ENCODE measurements around the gene LHX3. TPM values are rescaled to one million over a fixed set of nuclear protein-coding genes. Genes with fewer than 3 reads are reported as not detected.

The LHX3 gene
- total RNA-seq, 6 experiments from 2014 or later, result not detected

DNA sequence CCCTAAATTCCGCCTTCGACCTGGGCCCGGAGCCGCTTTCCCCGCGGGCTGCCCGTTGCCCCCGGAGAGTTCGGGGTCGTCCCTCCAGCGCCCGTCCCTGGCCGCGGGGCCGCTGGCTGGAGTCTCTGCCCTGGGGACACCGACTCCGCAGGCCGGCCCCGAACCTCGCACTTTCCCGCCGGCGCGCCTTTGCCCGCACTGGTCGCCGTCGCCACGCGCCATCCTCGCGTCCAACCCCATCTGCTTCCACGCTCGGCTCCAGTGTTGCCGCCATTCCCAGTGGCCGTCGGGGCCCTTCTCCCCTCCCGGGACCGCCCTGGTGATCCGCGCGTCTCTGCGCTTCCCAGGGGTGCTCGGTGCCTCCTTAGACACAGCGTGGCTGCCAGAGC is 11.0 kb downstream of the LHX3 start:
- no peaks in the 10 kb centered on the region for H3K9me3 ChIP-seq
- no peak for ATAC-seq
- H3K27ac ChIP-seq, result no peak overlapping the region
- no peak for DNase-seq
- no peak overlapping the region for H3K4me3 ChIP-seq
- no CpG with 5 or more reads among the region's 45 CpGs for WGBS (ENCODE audit: insufficient coverage, low coverage, low lambda C conversion rate, missing lambda C conversion rate)
- peaks cover 10 to 32% of the 10 kb centered on the region in 2 donors for H3K27me3 ChIP-seq
- H3K4me1 ChIP-seq, result no peaks in the 10 kb centered on the region
- no peak for TF ChIP-seq POLR2A (IDR thresholded peaks at IDR 0.05)
- TF ChIP-seq, protein P1, sequence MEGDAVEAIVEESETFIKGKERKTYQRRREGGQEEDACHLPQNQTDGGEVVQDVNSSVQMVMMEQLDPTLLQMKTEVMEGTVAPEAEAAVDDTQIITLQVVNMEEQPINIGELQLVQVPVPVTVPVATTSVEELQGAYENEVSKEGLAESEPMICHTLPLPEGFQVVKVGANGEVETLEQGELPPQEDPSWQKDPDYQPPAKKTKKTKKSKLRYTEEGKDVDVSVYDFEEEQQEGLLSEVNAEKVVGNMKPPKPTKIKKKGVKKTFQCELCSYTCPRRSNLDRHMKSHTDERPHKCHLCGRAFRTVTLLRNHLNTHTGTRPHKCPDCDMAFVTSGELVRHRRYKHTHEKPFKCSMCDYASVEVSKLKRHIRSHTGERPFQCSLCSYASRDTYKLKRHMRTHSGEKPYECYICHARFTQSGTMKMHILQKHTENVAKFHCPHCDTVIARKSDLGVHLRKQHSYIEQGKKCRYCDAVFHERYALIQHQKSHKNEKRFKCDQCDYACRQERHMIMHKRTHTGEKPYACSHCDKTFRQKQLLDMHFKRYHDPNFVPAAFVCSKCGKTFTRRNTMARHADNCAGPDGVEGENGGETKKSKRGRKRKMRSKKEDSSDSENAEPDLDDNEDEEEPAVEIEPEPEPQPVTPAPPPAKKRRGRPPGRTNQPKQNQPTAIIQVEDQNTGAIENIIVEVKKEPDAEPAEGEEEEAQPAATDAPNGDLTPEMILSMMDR (IDR thresholded peaks at IDR 0.05), result no peak
- no peaks in the 10 kb centered on the region for H3K36me3 ChIP-seq
- intact Hi-C loops (cut with DNase I), result no loop called here

DNA sequence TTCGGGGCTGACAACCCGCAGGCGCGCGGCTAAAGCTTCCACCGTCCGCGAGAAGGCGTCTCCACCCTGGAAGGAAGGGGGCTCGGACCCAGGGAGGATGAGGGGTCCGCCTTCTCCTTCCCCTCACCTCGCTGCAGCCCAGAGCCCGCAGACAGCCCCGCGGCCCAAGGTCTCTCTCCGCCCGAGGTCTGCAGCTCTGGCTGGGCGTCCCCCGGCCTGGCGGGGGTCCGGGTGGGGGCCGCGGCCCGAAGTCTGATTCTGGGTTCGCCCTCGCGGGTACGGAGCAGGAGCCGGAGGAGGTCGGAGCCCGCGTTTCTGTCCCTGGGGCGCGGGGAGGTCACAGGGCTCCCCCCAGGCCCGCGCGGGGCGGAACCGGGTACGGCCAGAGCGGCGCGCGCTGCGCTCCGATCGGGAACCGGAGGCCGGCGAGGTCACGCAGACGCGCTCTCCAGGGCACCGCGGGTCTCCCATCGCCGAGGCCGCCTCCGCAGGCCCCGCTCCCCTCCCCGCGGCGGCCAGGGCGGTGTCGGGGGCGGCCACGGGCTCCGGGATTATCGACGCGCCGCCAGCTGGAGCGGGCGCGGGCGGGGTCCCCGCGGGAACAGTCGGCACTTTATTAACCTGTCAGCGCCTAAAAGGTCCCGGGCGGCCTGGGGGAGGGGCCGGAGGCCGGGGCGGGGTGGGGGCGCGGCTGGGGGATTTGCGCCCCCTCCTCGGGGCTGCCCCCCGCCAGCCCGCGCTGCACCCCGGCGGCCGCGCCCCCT is 11.6 kb downstream of the LHX3 start:
- 27% methylated on average over 3 of the region's 96 CpGs for WGBS (ENCODE audit: insufficient coverage, low coverage, low lambda C conversion rate, missing lambda C conversion rate)
- Histone ChIP-seq H3K9me3 (no peaks in the 10 kb centered on the region), H3K27ac (no peak overlapping the region), H3K36me3 (no peaks in the 10 kb centered on the region), H3K27me3 (peaks cover 10 to 32% of the 10 kb centered on the region in 2 donors), H3K4me1 (no peaks in the 10 kb centered on the region), H3K4me3 (no peak overlapping the region)
- intact Hi-C loops (cut with DNase I), result no loop called here
- DNase-seq (no peak), ATAC-seq (no peak)
- TF ChIP-seq, protein P1 (IDR thresholded peaks at IDR 0.05), result no peak
- no peak for TF ChIP-seq POLR2A (IDR thresholded peaks at IDR 0.05)

DNA sequence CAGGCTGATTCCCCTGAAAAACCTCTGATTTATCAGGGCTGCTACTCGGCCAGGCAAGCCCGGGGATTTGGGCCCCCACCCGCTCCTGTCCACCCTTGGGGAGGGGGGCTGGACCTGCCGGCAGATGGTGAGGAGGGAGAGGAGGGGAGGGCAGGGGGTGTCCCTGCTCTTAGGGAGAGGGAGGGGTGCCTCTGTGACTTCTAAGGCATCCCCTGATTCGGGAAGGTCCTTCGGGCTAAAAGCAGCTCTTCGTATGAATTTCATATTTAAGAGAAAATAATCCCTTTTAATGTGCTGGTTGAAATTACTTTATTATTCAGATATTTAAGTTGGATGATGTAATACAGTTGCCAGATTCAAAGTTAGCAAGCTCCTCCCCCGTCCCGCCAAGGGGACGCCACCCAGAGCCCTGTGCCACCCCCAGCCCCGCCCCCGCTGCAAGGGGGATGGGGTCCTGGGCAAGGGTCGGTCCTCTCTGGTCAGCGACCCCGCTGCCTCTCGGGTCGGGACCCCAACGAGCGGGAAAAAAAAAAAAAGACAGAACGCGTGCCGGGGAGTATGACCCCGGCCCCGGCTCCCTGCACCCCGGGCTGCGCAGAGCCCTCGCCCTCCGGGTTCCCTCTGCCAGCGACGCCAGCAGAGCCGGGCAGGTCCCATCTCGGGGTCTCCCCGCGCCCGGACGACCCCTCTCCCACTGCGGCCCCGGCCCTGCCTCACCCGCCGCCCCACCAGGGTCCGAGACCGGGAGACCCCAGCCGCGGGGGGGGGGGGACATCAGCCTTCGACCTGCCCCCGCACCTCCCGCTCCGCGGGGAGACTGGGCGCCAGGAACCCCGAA is 12.4 kb downstream of the LHX3 start:
- Histone ChIP-seq H3K27me3 (peaks cover 10 to 32% of the 10 kb centered on the region in 2 donors), H3K9me3 (no peaks in the 10 kb centered on the region), H3K4me1 (no peaks in the 10 kb centered on the region), H3K27ac (no peak overlapping the region), H3K4me3 (no peak overlapping the region), H3K36me3 (no peaks in the 10 kb centered on the region)
- TF ChIP-seq, protein P1 (IDR thresholded peaks at IDR 0.05), result no peak
- no peak for TF ChIP-seq POLR2A (IDR thresholded peaks at IDR 0.05)
- no peak for DNase-seq
- 7% methylated on average over 21 of the region's 51 CpGs for WGBS (ENCODE audit: insufficient coverage, low coverage, low lambda C conversion rate, missing lambda C conversion rate)
- intact Hi-C loops (cut with DNase I), result no loop called here
- ATAC-seq, result no peak

DNA sequence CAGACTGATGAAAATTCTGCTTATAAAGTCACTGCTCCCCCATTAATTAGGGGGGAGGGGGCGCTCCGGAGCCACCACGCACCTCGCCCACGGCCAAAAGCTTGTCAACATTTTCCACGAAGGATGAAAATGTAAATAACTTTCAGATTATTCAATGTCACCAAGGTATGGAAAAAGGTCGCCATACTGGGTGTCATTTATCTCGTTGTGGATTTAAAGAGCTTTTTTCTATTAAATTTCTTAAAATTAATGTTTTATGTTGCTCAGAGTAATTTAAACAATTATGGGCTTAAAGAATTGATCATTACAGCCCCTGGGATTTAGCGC is 13.0 kb downstream of the LHX3 start:
- Histone ChIP-seq H3K36me3 (no peaks in the 10 kb centered on the region), H3K4me1 (no peaks in the 10 kb centered on the region), H3K27ac (no peak overlapping the region), H3K9me3 (no peaks in the 10 kb centered on the region), H3K4me3 (no peak overlapping the region), H3K27me3 (peaks cover 7 to 32% of the 10 kb centered on the region in 2 donors)
- 14% methylated on average over 8 of the region's 9 CpGs for WGBS (ENCODE audit: insufficient coverage, low coverage, low lambda C conversion rate, missing lambda C conversion rate)
- TF ChIP-seq, protein P1 (IDR thresholded peaks at IDR 0.05), result no peak
- no peak for TF ChIP-seq POLR2A (IDR thresholded peaks at IDR 0.05)
- DNase-seq, result no peak
- intact Hi-C loops (cut with DNase I), result no loop called here
- no peak for ATAC-seq
